Mucosa of stomach (tissue), 1 donor: ENCODE results near the gene CA11.
"Not testable (repeated sequence)": the region's sequence is repeated elsewhere in the genome, so short reads cannot be mapped to it uniquely, and the experiment has no call there.

Experiments
- H3K27me3 ChIP-seq: one replicate; pipeline ENCODE4 v1.7.0; 2013; ENCODE audit warnings: mild to moderate bottlenecking, low read length; ENCODE audit not compliant: control insufficient read depth, insufficient read depth
- H3K36me3 ChIP-seq: one replicate; pipeline ENCODE4 v1.7.0; 2013; ENCODE audit warnings: low read length; ENCODE audit not compliant: control insufficient read depth, insufficient read depth
- H3K4me1 ChIP-seq: one replicate; pipeline ENCODE4 v1.7.0; 2013; ENCODE audit warnings: mild to moderate bottlenecking, low read length; ENCODE audit not compliant: control insufficient read depth, insufficient read depth
- H3K4me3 ChIP-seq: one replicate; pipeline ENCODE4 v1.7.0; 2013; ENCODE audit warnings: low read length
- H3K9ac ChIP-seq: one replicate; pipeline ENCODE4 v1.7.0; 2013; ENCODE audit warnings: mild to moderate bottlenecking, low read length, moderate library complexity
- H3K9me3 ChIP-seq: one replicate; pipeline ENCODE4 v1.7.0; 2013; ENCODE audit warnings: mild to moderate bottlenecking, low read length, moderate library complexity; ENCODE audit not compliant: control insufficient read depth
- donor health status: Pancreatic carcinoma.

The CA11 gene

DNA sequence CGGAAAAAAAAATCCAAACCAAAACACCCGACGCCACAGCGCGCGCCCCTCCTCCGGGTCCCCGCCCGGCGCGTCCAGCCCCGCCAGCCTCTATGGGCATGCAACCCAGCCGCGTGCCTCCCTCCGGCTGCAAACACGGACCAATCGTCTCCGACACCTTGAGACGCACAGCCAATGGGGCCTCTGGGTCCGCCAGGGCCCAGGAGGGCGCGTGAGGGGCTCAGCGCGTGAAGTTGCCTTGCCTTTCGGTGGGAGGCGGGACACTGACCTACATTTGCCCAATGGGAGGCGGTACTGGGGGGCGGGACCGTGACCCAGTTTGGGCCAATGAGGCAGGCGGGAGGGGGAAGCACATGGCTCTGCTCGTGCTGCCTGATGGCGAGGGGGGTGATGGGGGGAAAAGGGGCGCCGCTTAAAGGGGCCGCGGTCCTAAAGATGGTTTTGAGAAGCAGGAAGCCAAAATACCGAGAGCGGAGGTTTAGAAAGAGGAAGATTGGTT is 8.5 kb downstream of the CA11 start:
- Histone ChIP-seq H3K36me3 (peaks cover 3% of the 10 kb centered on the region), H3K9ac (peak overlapping the region; percentile 92), H3K27me3 (no peaks in the 10 kb centered on the region), H3K9me3 (no peaks in the 10 kb centered on the region), H3K4me1 (peaks cover 44% of the 10 kb centered on the region), H3K4me3 (peak overlapping the region; percentile 85)

DNA sequence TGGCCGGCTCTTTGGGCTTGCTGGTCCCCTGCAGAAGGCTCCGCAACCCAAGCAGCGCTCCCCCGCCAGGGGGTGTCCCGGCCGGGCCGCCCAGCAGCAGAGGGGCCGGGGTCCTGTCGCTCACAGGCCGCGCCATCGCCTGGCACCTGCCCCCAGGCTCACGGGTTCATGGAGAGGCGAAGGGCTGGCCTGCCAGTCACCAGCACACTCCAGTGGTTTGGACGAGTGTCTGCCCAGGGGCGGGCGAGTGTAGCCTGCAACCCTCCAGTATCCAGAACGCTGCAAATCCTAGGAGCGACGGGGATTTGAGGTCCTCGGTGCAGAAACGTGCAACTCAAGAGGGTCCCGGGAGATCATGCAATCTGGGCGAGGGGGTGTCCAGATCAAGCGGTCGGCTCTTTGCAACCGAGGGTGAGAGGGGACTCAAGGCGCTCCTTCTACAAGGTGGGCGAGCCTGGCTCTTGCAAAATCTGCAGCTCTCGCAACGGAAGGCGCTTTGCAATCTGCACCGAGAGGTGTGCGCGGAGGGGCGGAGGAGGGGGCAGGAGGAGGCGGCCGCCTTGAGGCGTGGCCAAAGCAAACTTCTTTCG is 9.0 kb downstream of the CA11 start, which contains the start of gene DBP:
Gene DBP, minus strand, starts transcription at position 521 of the 590 bp plus-strand sequence. Its CDS starts 385 bp downstream, at position 136.
- Histone ChIP-seq H3K9ac (peak within 1 kb of the TSS; percentile 92), H3K4me3 (peak within 1 kb of the TSS; percentile 85), H3K4me1 (peaks cover 46% of the 10 kb centered on the region), H3K9me3 (no peaks in the 10 kb centered on the region), H3K27me3 (no peaks in the 10 kb centered on the region), H3K36me3 (peaks cover 3% of the 10 kb centered on the region)

DNA sequence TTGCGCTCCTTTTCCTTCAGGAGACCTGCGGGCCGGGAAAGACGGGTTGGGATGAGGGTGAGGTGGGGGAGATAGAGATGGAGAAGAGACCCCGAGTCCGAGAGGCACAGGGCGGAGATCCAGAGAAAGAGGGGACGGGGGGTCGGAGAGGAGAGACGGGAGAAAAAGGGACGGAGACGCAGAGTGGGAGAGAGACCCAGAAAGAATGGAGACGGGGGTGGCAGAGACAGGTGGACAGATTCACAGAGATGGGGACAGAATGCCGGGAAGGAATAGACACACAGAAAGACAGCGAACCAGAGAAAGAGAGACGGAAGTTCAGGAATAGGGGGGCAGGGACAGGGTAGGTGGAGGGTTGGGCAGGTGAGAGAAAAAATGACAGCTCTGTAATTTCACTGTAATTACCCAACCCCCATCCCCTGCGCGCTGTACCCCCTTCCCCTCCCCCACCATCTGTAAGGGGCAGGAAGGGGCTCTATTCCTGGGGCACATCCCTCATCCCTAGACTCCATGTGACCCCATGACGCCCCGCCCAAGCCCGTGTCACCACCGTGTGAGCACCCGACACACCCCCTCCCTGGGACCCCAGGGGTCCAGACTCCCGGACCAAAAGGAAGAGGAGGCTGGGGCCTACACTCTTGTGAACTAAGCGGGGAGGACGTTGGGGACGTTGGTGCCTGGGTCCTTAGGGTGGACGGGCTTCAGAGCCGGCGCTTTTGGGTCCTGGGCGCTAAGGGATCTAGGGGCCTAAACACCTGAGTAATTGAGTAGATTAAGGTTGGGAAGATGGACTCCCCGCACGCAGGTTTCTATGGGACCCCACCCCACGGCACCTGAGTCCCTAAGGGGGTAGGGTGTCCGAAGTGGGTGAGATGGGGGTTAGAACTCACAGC is 9.8 kb downstream of the CA11 start:
- peak overlapping the region; percentile 44 for H3K4me3 ChIP-seq
- peaks cover 3% of the 10 kb centered on the region for H3K36me3 ChIP-seq
- H3K9ac ChIP-seq = peak overlapping the region; percentile 80
- H3K27me3 ChIP-seq = no peaks in the 10 kb centered on the region
- no peaks in the 10 kb centered on the region for H3K9me3 ChIP-seq
- H3K4me1 ChIP-seq = peaks cover 51% of the 10 kb centered on the region

DNA sequence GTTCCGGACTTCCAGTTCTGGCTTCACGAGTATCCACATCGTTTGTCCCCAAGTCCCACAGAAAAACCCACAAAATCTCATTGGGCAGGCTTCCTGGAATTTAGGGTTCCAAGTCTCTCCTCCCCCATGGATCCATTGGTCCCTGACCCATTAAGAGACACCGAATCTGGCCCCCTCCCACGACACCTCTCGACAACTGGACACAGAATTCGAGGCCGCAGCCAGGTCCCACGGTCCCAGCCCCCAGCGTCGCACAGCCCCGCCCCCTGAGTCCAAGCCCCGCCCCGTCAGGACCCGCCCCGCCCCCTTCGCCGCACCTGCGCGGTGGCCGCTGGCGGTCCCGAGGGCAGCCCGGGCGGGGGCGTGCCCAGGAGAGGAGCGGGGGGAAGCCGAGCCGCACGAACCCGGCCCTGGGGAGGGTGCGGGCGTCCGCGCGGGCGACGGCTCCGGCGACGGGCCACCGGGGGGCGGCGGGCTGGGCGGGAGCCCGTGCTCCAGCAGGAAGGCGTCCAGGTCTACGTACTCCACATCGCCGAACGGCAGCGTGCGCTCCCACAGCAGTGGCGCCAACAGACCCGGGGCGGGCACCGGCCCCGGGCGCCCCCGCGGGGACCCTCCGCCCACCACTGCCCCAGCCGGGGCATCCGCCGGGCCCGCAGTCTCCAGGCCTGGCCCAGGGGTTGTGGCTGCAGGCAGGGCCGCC is 10.6 kb downstream of the CA11 start:
- Histone ChIP-seq H3K9ac (peak overlapping the region; percentile 80), H3K4me3 (peak overlapping the region; percentile 44), H3K36me3 (peaks cover 3% of the 10 kb centered on the region), H3K9me3 (no peaks in the 10 kb centered on the region), H3K27me3 (no peaks in the 10 kb centered on the region), H3K4me1 (peaks cover 59% of the 10 kb centered on the region)

DNA sequence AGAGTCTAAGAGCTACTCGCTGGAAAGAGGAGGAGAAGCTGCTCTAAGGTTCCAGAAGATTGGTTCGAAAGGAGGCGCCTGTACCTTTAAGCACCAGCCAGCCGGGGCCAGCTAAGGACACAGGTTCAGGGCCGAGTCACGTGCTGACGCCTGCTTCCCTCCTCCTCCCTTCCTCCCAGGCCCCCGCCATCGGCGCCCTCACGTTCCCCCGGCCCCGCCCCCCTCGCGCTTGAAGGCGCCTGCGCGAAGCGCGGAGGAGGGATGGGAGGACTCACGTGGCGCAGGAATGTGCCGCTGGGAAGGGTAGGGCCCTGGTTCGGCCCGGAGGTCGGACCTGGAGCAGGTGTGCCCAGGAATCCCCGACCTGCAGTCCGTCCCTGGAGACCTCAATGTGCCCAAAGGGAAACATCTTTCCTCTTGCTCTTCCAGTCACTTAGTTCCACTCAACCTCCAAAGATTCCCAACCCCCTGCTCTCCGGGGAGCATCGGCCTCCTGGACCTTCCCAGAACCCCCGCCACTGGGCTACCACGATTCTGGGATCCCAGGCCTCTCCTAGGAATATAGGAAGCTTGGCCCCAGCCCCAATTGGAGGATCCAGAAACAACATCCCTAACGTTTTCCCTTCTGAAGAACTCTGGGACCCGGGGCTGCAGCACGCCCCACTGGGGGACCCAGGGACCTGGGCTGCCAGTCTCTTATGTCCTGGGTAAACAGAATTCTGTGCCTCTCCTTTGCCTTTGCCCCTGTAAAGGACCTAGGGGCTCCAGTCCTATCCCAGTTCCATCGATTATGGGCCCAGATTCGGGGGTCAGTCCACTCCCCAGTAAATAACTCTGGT is 11.3 kb downstream of the CA11 start:
- peaks cover 63% of the 10 kb centered on the region for H3K4me1 ChIP-seq
- H3K27me3 ChIP-seq = no peaks in the 10 kb centered on the region
- H3K4me3 ChIP-seq = peak overlapping the region; percentile 12

DNA sequence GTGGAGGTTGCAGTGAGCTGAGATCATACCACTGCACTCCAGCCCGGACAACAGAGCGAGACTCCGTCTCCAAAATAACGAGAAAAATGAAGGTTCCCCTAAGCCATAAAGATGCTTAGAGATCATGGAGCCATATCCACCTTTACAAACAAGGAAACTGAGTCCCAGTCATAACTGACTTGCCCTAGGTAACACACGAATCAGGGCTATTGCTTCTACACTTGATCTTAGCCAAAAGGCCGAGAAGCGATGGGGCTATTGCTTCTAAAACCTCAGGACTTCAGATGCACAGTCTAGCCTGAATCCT is 12.0 kb downstream of the CA11 start:
- Histone ChIP-seq H3K4me1 (peaks cover 66% of the 10 kb centered on the region), H3K9ac (peak overlapping the region; percentile 10), H3K9me3 (no peaks in the 10 kb centered on the region), H3K4me3 (peak overlapping the region; percentile 12), H3K36me3 (peaks cover 3% of the 10 kb centered on the region), H3K27me3 (no peaks in the 10 kb centered on the region)

More for the DNA sequence above, 11.3 kb downstream of the CA11 start:
- peaks cover 3% of the 10 kb centered on the region for H3K36me3 ChIP-seq
- H3K9me3 ChIP-seq = no peaks in the 10 kb centered on the region
- peak overlapping the region; percentile 49 for H3K9ac ChIP-seq

DNA sequence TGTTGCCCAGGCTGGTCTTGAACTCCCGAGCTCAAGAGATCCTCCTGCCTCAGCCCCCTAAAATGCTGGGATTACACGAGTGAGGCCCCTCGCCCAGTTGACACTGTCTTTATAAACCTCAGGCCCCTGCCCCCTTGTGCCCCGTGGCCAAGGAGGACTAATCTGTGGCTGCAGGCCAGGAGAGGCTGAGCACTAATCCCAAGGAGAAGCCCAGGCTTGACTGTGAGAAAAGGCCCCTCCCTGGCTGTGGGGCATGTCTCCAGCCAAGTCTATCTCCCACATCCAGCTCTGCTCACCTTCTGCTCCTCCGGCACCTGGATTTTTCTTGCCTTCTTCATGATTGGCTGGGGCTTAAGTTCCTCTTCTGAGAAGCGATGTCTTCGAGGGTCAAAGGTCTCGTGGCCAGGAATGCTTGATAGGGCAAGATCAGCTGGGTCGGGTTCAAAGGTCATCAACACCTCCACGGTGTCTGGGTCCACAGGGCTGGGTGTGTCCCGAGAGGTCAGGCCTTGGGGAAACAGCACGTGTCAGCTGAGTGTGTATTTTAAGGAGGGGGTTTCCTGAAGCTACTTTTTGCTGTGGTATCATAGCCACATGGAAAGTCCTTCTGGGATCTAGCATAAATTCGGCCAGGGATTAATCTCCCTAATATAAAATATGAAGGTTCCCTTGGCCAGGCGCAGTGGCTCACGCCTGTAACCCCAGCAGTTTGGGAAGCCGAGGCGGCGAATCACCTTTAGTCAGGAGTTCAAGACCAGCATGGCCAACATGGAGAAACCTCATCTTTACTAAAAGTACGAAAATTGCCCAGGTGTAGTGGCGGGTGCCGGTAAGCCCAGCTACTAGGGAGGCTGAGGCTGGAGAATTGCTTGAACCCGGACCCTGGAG is 12.6 kb downstream of the CA11 start:
- H3K4me1 ChIP-seq = peaks cover 66% of the 10 kb centered on the region
- peak overlapping the region; percentile 10 for H3K9ac ChIP-seq
- no peaks in the 10 kb centered on the region for H3K9me3 ChIP-seq
- peak overlapping the region; percentile 12 for H3K4me3 ChIP-seq
- H3K36me3 ChIP-seq = peaks cover 3% of the 10 kb centered on the region
- H3K27me3 ChIP-seq = no peaks in the 10 kb centered on the region

DNA sequence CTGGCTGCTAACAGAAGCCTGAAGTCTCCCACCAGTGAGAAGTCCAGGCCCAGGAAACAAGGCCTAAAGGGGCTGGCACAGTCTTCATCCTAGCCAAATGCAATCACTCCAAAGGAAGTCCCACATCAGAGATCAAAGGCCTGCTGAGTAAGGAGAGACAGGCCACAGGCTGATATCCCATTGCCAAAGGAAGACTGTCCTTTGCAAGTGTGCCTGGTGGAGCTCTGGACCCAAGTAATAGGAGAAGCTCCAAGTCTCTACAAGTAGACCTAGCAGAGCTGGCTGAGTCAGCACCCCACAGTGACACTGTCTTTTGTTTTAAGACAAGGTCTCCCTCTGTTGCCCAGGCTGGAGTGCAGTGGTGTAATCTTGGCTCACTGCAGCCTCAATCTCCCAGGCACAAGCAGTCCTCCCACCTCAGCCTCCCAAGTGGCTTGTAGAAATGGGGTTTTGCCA is 13.3 kb downstream of the CA11 start:
- no peak overlapping the region for H3K4me3 ChIP-seq
- H3K9ac ChIP-seq = no peak overlapping the region
- no peaks in the 10 kb centered on the region for H3K27me3 ChIP-seq
- H3K9me3 ChIP-seq = no peaks in the 10 kb centered on the region
- H3K36me3 ChIP-seq = peaks cover 3% of the 10 kb centered on the region
- H3K4me1 ChIP-seq = peaks cover 69% of the 10 kb centered on the region

DNA sequence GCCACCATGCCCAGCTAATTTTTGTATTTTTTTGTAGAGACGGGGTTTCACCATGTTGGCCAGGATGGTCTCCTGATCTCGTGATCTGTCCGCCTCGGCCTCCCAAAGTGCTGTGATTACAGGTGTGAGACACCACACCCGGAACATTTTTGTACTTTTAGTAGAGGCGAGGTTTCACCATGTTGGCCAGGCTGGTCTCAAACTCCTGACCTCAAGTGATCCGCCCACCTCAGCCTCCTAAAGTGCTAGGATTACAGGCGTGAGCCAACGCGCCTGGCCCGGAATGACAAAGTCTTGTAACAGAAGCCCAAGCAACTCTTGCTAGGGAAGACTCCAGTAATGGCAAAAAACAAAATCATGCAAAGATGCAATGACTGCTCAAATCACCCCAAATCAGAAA is 13.7 kb downstream of the CA11 start:
- not testable (repeated sequence) for H3K9me3 ChIP-seq, H3K4me3 ChIP-seq, H3K36me3 ChIP-seq, H3K9ac ChIP-seq, H3K27me3 ChIP-seq
- H3K4me1 ChIP-seq = peaks cover 74% of the 10 kb centered on the region

DNA sequence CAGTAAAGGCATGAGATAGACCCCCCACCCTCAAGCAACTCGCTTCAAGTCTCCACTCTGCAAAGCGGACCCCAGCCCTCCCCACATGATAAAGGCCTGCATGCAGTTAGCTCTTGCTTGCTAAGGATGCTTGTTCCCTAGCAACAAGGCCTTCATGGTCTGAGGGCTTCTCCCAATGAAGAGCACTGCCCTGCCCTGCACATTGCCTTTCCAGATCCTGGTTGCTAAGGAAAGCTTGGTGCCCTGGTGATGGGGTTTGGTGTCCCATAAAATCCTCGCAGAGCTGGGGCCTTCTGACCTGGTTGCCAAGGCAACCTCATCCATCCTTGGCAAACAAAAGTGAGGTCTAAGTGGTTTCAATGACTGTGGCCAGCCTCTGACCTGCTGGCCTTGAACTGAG is 14.8 kb downstream of the CA11 start:
- peaks cover 78% of the 10 kb centered on the region for H3K4me1 ChIP-seq

More for the DNA sequence above, 14.8 kb downstream of the CA11 start:
- H3K4me3 ChIP-seq = no peak overlapping the region
- peaks cover 3% of the 10 kb centered on the region for H3K36me3 ChIP-seq
- H3K27me3 ChIP-seq = no peaks in the 10 kb centered on the region
- H3K9me3 ChIP-seq = no peaks in the 10 kb centered on the region
- no peak overlapping the region for H3K9ac ChIP-seq
